Parathyroid adenoma (tissue), 2 donors: ENCODE measurements around the gene PCSK9.

Source experiments
- H2AFZ ChIP-seq: fragments of 300-600 bp; sonication (generic); one replicate; pipeline ENCODE4 v1.7.0; 2017; ENCODE audit warnings: antibody characterized with exemption, mild to moderate bottlenecking
- H3K27ac ChIP-seq: fragments of 300-600 bp; sonication (generic); one replicate; pipeline ENCODE4 v1.7.0; 2017
- H3K27me3 ChIP-seq: fragments of 300-600 bp; sonication (generic); one replicate; pipeline ENCODE4 v1.7.0; 2017; ENCODE audit warnings: low read length; ENCODE audit not compliant: control insufficient read depth, insufficient read depth
- H3K36me3 ChIP-seq: fragments of 300-600 bp; sonication (generic); one replicate; pipeline ENCODE4 v1.7.0; 2017; ENCODE audit warnings: low read length; ENCODE audit not compliant: control insufficient read depth, insufficient read depth
- H3K4me1 ChIP-seq: fragments of 300-600 bp; sonication (generic); one replicate; pipeline ENCODE4 v1.7.0; 2017; ENCODE audit warnings: control low read depth
- H3K4me2 ChIP-seq: fragments of 300-600 bp; sonication (generic); one replicate; pipeline ENCODE4 v1.7.0; 2017; ENCODE audit warnings: low read length
- H3K4me3 ChIP-seq: fragments of 300-600 bp; sonication (generic); one replicate; pipeline ENCODE4 v1.7.0; 2017; ENCODE audit warnings: low read depth, low read length
- H3K79me2 ChIP-seq: fragments of 300-600 bp; sonication (generic); one replicate; pipeline ENCODE4 v1.7.0; 2017; ENCODE audit warnings: control low read depth
- H3K9ac ChIP-seq: fragments of 300-600 bp; sonication (generic); one replicate; pipeline ENCODE4 v1.7.0; 2017; ENCODE audit warnings: mild to moderate bottlenecking
- H3K9me3 ChIP-seq: fragments of 300-600 bp; sonication (generic); one replicate; pipeline ENCODE4 v1.7.0; 2017; ENCODE audit warnings: low read length; ENCODE audit not compliant: control insufficient read depth
- TF ChIP-seq, protein P1 (sequence below): fragments of 300-600 bp; sonication (generic); IDR thresholded peaks from one replicate; pipeline ENCODE4 v1.7.0; 2017; ENCODE audit warnings: antibody characterized with exemption, mild to moderate bottlenecking
- donor health status: primary hyperparathyroidism.

PCSK9 gene

DNA sequence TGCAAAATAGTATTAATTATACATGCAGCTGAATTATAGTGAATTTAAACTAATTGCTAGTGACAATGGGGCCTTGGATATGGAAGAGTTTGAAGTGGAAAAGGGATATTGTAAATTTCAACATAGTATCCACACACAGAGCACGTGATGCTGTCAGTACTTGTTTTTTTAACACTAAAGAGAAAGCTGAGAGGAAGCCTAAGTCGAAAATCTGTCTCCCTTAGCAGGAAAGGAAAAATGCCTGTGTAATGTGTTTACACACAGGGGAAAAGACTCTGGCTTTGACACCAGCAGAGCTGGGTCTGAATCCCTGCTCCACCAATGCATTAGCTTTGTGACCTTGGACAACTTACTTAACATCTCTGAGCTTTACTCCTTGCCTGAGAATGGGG, 42.6 kb downstream of the PCSK9 start:
- no peak overlapping the region for H3K9ac ChIP-seq
- no peaks in the 10 kb centered on the region for H3K9me3 ChIP-seq
- no peaks in the 10 kb centered on the region for H3K4me1 ChIP-seq
- no peaks in the 10 kb centered on the region for H3K27me3 ChIP-seq
- no peaks in the 10 kb centered on the region for H3K36me3 ChIP-seq
- no peak overlapping the region for H2AFZ ChIP-seq
- no peak overlapping the region for H3K27ac ChIP-seq
- no peak overlapping the region for H3K4me2 ChIP-seq
- H3K79me2 ChIP-seq, result no peaks in the 10 kb centered on the region
- H3K4me3 ChIP-seq, result no peak overlapping the region
- TF ChIP-seq, protein P1, sequence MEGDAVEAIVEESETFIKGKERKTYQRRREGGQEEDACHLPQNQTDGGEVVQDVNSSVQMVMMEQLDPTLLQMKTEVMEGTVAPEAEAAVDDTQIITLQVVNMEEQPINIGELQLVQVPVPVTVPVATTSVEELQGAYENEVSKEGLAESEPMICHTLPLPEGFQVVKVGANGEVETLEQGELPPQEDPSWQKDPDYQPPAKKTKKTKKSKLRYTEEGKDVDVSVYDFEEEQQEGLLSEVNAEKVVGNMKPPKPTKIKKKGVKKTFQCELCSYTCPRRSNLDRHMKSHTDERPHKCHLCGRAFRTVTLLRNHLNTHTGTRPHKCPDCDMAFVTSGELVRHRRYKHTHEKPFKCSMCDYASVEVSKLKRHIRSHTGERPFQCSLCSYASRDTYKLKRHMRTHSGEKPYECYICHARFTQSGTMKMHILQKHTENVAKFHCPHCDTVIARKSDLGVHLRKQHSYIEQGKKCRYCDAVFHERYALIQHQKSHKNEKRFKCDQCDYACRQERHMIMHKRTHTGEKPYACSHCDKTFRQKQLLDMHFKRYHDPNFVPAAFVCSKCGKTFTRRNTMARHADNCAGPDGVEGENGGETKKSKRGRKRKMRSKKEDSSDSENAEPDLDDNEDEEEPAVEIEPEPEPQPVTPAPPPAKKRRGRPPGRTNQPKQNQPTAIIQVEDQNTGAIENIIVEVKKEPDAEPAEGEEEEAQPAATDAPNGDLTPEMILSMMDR, result no peak

- no peaks in the 10 kb centered on the region for H3K36me3 ChIP-seq
- no peak overlapping the region for H3K4me2 ChIP-seq
- no peak overlapping the region for H2AFZ ChIP-seq
- no peaks in the 10 kb centered on the region for H3K27me3 ChIP-seq
- no peak overlapping the region for H3K4me3 ChIP-seq
- no peak overlapping the region for H3K27ac ChIP-seq
- H3K9ac ChIP-seq, result no peak overlapping the region
- H3K79me2 ChIP-seq, result no peaks in the 10 kb centered on the region
- no peaks in the 10 kb centered on the region for H3K9me3 ChIP-seq
- TF ChIP-seq, protein P1, result no peak
- no peaks in the 10 kb centered on the region for H3K4me1 ChIP-seq
Observed at GRCh38 chr1:55084257-55084656, 44.9 kb downstream of the PCSK9 start.

GRCh38 chr1:55087439-55087838, 48.1 kb downstream of the PCSK9 start:
- Histone ChIP-seq H3K4me2 (no peak overlapping the region), H3K4me3 (no peak overlapping the region), H3K36me3 (no peaks in the 10 kb centered on the region), H3K9ac (no peak overlapping the region), H2AFZ (no peak overlapping the region), H3K27ac (no peak overlapping the region), H3K79me2 (no peaks in the 10 kb centered on the region), H3K27me3 (no peaks in the 10 kb centered on the region), H3K4me1 (no peaks in the 10 kb centered on the region), H3K9me3 (no peaks in the 10 kb centered on the region)
- TF ChIP-seq, protein P1, result no peak

- no peaks in the 10 kb centered on the region for H3K4me1 ChIP-seq
- H3K9ac ChIP-seq, result no peak overlapping the region
- H3K4me2 ChIP-seq, result no peak overlapping the region
- no peak overlapping the region for H3K27ac ChIP-seq
- no peaks in the 10 kb centered on the region for H3K79me2 ChIP-seq
- H3K4me3 ChIP-seq, result no peak overlapping the region
- no peaks in the 10 kb centered on the region for H3K9me3 ChIP-seq
- no peak overlapping the region for H2AFZ ChIP-seq
- TF ChIP-seq, protein P1, result no peak
- no peaks in the 10 kb centered on the region for H3K36me3 ChIP-seq
- H3K27me3 ChIP-seq, result no peaks in the 10 kb centered on the region
Observed at GRCh38 chr1:55088413-55088812, 49.1 kb downstream of the PCSK9 start.

- Histone ChIP-seq H3K36me3 (no peaks in the 10 kb centered on the region), H3K27ac (no peak overlapping the region), H3K27me3 (no peaks in the 10 kb centered on the region), H3K9ac (no peak overlapping the region), H3K4me2 (no peak overlapping the region), H2AFZ (no peak overlapping the region), H3K4me3 (no peak overlapping the region), H3K9me3 (no peaks in the 10 kb centered on the region), H3K4me1 (no peaks in the 10 kb centered on the region), H3K79me2 (no peaks in the 10 kb centered on the region)
- TF ChIP-seq, protein P1, result no peak
Observed at GRCh38 chr1:55089683-55090082, 50.3 kb downstream of the PCSK9 start.
